Keratinocyte (primary cell): ENCODE measurements around the gene AHNAK.

Experiments used
- CTCF ChIP-seq, 3 experiments: IDR thresholded peaks in 1 of 3; conservative IDR thresholded peaks in 1 of 3; optimal IDR thresholded peaks in 1 of 3; 2 replicates in 2 of 3; 3 replicates in 1 of 3; pipeline versions ENCODE3 to v1.5.1; 2011; ENCODE audit warnings: low read length in 3 of 3, mild to moderate bottlenecking in 3 of 3, moderate library complexity in 2 of 3, control low read depth in 1 of 3, inconsistent platforms in 1 of 3; ENCODE audit not compliant: insufficient read depth in 2 of 3; ENCODE audit errors: extremely low read depth in 1 of 3
- EZH2 ChIP-seq: IDR thresholded peaks from one replicate; pipeline ENCODE4 v1.6.1; 2012; ENCODE audit warnings: inconsistent platforms, mild to moderate bottlenecking, low read length, moderate library complexity

- TF ChIP-seq CTCF (optimal IDR thresholded peaks at IDR 0.05 in 1 of 3, IDR thresholded peaks at IDR 0.05 in 1 of 3, conservative IDR thresholded peaks at IDR 0.05 in 1 of 3; ENCODE audit: extremely low read depth in 1 of 3, insufficient read depth in 2 of 3, low read length in 3 of 3) (no peak), EZH2 (no peak)
Observed at GRCh38 chr11:62487738-62488551, 58.7 kb downstream of the AHNAK start.
